Stimulated activated CD4-positive, alpha-beta T cell treated with anti-CD3 and anti-CD28 coated beads, Interleukin-15, amount 100 ng/mL, for 24 hours (primary cell): ENCODE results near the gene ABHD2.
"Not testable (repeated sequence)": the region's sequence is repeated elsewhere in the genome, so short reads cannot be mapped to it uniquely, and the experiment has no call there.

Source experiments
- DNase-seq: peaks from one replicate; pipeline ENCODE4 v3.0.0-alpha.2; 2020

The ABHD2 gene

GRCh38 chr15:89087830-89088604 lies at the start of gene ABHD2:
ABHD2 (plus strand) TSS chr15:89088456; CDS start chr15:89116328, 27,872 bp downstream.
- peak; percentile 99 for DNase-seq

GRCh38 chr15:89039142-89039541 lies 49.1 kb upstream of the ABHD2 start:
- DNase-seq: no peak

- DNase-seq: no peak
Observed at GRCh38 chr15:89041507-89041906, 46.7 kb upstream of the ABHD2 start.

GRCh38 chr15:89042387-89042786 lies 45.9 kb upstream of the ABHD2 start:
- no peak for DNase-seq

GRCh38 chr15:89043031-89044002 lies 44.9 kb upstream of the ABHD2 start:
- DNase-seq: no peak

- DNase-seq: not testable (repeated sequence)
Observed at GRCh38 chr15:89049016-89049666, 39.1 kb upstream of the ABHD2 start.

- no peak for DNase-seq
Observed at GRCh38 chr15:89051875-89052274, 36.4 kb upstream of the ABHD2 start.

GRCh38 chr15:89052474-89052873 lies 35.8 kb upstream of the ABHD2 start:
- no peak for DNase-seq

- no peak for DNase-seq
Observed at GRCh38 chr15:89054873-89055272, 33.4 kb upstream of the ABHD2 start.

- DNase-seq: peak; percentile 88
Observed at GRCh38 chr15:89057506-89058133, 30.6 kb upstream of the ABHD2 start.

GRCh38 chr15:89058376-89058775 lies 29.9 kb upstream of the ABHD2 start:
- no peak for DNase-seq

- no peak for DNase-seq
Observed at GRCh38 chr15:89058876-89059405, 29.3 kb upstream of the ABHD2 start.

- DNase-seq: no peak
Observed at GRCh38 chr15:89066280-89066679, 22.0 kb upstream of the ABHD2 start.

- no peak for DNase-seq
Observed at GRCh38 chr15:89067751-89068150, 20.5 kb upstream of the ABHD2 start.

GRCh38 chr15:89068325-89068784 lies 19.9 kb upstream of the ABHD2 start:
- DNase-seq: peak; percentile 75

- no peak for DNase-seq
Observed at GRCh38 chr15:89070197-89071124, 17.8 kb upstream of the ABHD2 start.

- no peak for DNase-seq
Observed at GRCh38 chr15:89071471-89071870, 16.8 kb upstream of the ABHD2 start.

GRCh38 chr15:89072277-89072869 lies 15.9 kb upstream of the ABHD2 start:
- DNase-seq: no peak

GRCh38 chr15:89074402-89075012 lies 13.7 kb upstream of the ABHD2 start:
- no peak for DNase-seq

- no peak for DNase-seq
Observed at GRCh38 chr15:89075101-89075640, 13.1 kb upstream of the ABHD2 start.
